Measurements from ENCODE around the gene RPAP3.

DNA sequence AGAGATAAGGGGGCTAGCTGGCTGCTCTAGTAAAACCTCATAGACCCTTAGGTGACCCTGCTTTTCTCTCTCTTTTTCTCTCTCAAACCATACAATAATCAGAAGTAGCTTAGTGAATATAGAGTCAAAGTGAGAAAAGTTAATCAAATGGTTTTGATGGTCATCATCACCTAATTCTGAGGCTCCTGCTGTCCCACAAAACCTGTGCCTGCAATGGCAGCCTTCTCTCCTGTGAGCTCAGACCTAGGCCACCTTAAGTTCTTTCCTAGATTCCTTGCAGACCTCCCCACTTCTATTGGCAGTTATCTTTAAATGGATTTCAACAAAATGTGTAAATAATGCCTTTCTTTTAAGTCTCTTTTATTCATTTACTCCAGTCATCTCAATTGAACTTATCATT lies 1.5 kb upstream of the RPAP3 start:
- TF ChIP-seq ZNF224 (CRISPR knock-in tag; IDR thresholded peaks at IDR 0.05) (no peak), ZNF232 (CRISPR knock-in tag; IDR thresholded peaks at IDR 0.05) (no peak), ZKSCAN8 (CRISPR knock-in tag; IDR thresholded peaks at IDR 0.05) (no peak), CEBPB (tag; IDR thresholded peaks at IDR 0.05) (no peak), SRF (CRISPR knock-in tag; IDR thresholded peaks at IDR 0.05) (no peak), BACH1 (tag; IDR thresholded peaks at IDR 0.05) (no peak), BRCA1 (IDR thresholded peaks at IDR 0.05) (no peak), BRCA1 (CRISPR knock-in tag; IDR thresholded peaks at IDR 0.05) (no peak), CC2D1A (IDR thresholded peaks at IDR 0.05) (no peak), DNMT1 (IDR thresholded peaks at IDR 0.05) (no peak), ZNF274 (IDR thresholded peaks at IDR 0.05; ENCODE audit: borderline replicate concordance, low read depth, low read length) (no peak)
- TF ChIP-seq, protein P1, sequence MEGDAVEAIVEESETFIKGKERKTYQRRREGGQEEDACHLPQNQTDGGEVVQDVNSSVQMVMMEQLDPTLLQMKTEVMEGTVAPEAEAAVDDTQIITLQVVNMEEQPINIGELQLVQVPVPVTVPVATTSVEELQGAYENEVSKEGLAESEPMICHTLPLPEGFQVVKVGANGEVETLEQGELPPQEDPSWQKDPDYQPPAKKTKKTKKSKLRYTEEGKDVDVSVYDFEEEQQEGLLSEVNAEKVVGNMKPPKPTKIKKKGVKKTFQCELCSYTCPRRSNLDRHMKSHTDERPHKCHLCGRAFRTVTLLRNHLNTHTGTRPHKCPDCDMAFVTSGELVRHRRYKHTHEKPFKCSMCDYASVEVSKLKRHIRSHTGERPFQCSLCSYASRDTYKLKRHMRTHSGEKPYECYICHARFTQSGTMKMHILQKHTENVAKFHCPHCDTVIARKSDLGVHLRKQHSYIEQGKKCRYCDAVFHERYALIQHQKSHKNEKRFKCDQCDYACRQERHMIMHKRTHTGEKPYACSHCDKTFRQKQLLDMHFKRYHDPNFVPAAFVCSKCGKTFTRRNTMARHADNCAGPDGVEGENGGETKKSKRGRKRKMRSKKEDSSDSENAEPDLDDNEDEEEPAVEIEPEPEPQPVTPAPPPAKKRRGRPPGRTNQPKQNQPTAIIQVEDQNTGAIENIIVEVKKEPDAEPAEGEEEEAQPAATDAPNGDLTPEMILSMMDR (IDR thresholded peaks at IDR 0.05 in 2 of 3, conservative IDR thresholded peaks at IDR 0.05 in 1 of 3; ENCODE audit: insufficient read depth in 2 of 3, low read depth in 1 of 3, low read length in 3 of 3) = no peak

All from K562 (cell line).